ENCODE measurements around the gene EFR3B. TPM values are rescaled to one million over a fixed set of nuclear protein-coding genes. Genes with fewer than 3 reads are reported as not detected.

EFR3B gene
- total RNA-seq, 1 experiment from 2014 or later, result 7.0 TPM

DNA sequence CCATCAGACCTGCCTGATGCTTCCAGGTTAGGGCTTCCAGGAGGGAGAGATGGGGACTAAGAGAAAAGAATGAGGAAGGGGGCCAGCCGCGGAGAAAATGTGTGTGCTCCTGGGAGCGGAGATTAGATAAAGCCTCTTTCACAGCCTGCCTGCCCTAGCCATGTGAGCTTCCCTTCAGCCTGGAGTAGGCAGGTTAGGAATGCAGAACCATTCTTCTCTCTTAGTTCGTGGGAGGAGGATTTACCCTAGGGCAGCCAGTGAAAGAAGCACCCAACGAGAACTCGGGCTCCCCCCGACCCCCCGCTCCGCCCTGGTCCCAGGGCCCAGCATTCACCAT, 90.4 kb downstream of the EFR3B start:
- Histone ChIP-seq H3K79me1 (ENCODE audit: insufficient read depth, low read depth, low read length, poor library complexity, severe bottlenecking) (no peaks in the 10 kb centered on the region), H3K4me1 (ENCODE audit: insufficient read depth, low read length) (no peaks in the 10 kb centered on the region; the same call in 1 of the 2 replicates), H3K4me2 (ENCODE audit: insufficient read depth, insufficient read length, low read length) (peak overlapping the region; percentile 57), H3K23me2 (ENCODE audit: insufficient read length, low read depth, low read length, poor library complexity, severe bottlenecking) (peaks cover 5% of the 10 kb centered on the region), H2BK5ac (ENCODE audit: insufficient read length, low read length) (no peak overlapping the region), H2BK12ac (ENCODE audit: insufficient read length, low read depth, low read length) (no peak overlapping the region), H4K91ac (ENCODE audit: insufficient read length, low read depth, low read length) (no peak overlapping the region), H2BK15ac (ENCODE audit: low read depth, low read length) (no peak overlapping the region), H3K79me2 (ENCODE audit: insufficient read depth, low read length) (no peaks in the 10 kb centered on the region), H3K56ac (ENCODE audit: insufficient read length, low read depth, low read length) (no peak overlapping the region), H2BK120ac (ENCODE audit: low read depth, low read length, poor library complexity, severe bottlenecking) (no peak overlapping the region), H3K14ac (ENCODE audit: insufficient read depth, low read length) (no peak overlapping the region), H4K5ac (ENCODE audit: insufficient read length, low read depth, low read length) (no peak overlapping the region), H3K9ac (ENCODE audit: extremely low read depth, insufficient read length, low read length) (no peak overlapping the region), H3T11ph (ENCODE audit: low read length) (no peak overlapping the region), H4K8ac (replicated peaks; ENCODE audit: insufficient read length, low read depth, low read length) (no peak overlapping the region), H3K4ac (ENCODE audit: low read depth, low read length) (no peak overlapping the region), H3K18ac (ENCODE audit: insufficient read length, low read depth, low read length) (no peak overlapping the region), H2BK20ac (ENCODE audit: low read depth, low read length, poor library complexity, severe bottlenecking) (no peak overlapping the region), H2AFZ (ENCODE audit: low read length) (no peak overlapping the region), H3K27me3 (ENCODE audit: insufficient read depth, low read length) (peaks cover 3% of the 10 kb centered on the region; the same call in 1 of the 2 replicates), H3K23ac (ENCODE audit: insufficient read length, low read depth, low read length) (no peak overlapping the region), H3K27ac (ENCODE audit: insufficient read length, low read depth, low read length) (no peak overlapping the region), H2AK5ac (ENCODE audit: insufficient read length, low read length) (no peak overlapping the region), H3K9me3 (ENCODE audit: control insufficient read depth, low read depth, low read length) (no peaks in the 10 kb centered on the region), H4K20me1 (ENCODE audit: control insufficient read depth, insufficient read depth, insufficient read length) (no peaks in the 10 kb centered on the region)
- no peak for DNase-seq
- peak overlapping the region in 1 of 2 experiments; percentile 66; a peak in 3 of 5 replicates for H3K4me3 Mint-ChIP-seq
- peaks cover 34% of the 10 kb centered on the region for H3K27me3 Mint-ChIP-seq (ENCODE audit: low read depth)
- peaks cover 0 to 16% (median 4%) of the 10 kb centered on the region in 3 experiments; a peak in 6 of 7 replicates for H3K36me3 Mint-ChIP-seq (ENCODE audit: insufficient read depth in 1 of 3, low read depth in 3 of 3)
- TF ChIP-seq, protein P1, sequence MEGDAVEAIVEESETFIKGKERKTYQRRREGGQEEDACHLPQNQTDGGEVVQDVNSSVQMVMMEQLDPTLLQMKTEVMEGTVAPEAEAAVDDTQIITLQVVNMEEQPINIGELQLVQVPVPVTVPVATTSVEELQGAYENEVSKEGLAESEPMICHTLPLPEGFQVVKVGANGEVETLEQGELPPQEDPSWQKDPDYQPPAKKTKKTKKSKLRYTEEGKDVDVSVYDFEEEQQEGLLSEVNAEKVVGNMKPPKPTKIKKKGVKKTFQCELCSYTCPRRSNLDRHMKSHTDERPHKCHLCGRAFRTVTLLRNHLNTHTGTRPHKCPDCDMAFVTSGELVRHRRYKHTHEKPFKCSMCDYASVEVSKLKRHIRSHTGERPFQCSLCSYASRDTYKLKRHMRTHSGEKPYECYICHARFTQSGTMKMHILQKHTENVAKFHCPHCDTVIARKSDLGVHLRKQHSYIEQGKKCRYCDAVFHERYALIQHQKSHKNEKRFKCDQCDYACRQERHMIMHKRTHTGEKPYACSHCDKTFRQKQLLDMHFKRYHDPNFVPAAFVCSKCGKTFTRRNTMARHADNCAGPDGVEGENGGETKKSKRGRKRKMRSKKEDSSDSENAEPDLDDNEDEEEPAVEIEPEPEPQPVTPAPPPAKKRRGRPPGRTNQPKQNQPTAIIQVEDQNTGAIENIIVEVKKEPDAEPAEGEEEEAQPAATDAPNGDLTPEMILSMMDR (conservative IDR thresholded peaks at IDR 0.05), result no peak
- no peaks in the 10 kb centered on the region for H3K9me3 Mint-ChIP-seq
- H3K4me1 Mint-ChIP-seq, result peaks cover 13 to 21% of the 10 kb centered on the region in 2 experiments
- peak overlapping the region in 1 of 3 experiments; percentile 18; a peak in 1 of 7 replicates for H3K27ac Mint-ChIP-seq
- no CpG with 5 or more reads among the region's 9 CpGs for WGBS (ENCODE audit: extremely low coverage, insufficient read length, low lambda C conversion rate)
